CD4-positive, alpha-beta T cell treated with Interleukin-10 for 1 hour (primary cell): ENCODE measurements around the gene DUOXA1.
A peak's percentile ranks its signal among the peaks of the same experiment; 100 is the strongest.
"Not testable (repeated sequence)": the region's sequence is repeated elsewhere in the genome, so short reads cannot be mapped to it uniquely, and the experiment has no call there.

Source experiments
- DNase-seq: peaks from one replicate; pipeline ENCODE4 v3.0.0-alpha.2; 2020

DUOXA1 gene

DNA sequence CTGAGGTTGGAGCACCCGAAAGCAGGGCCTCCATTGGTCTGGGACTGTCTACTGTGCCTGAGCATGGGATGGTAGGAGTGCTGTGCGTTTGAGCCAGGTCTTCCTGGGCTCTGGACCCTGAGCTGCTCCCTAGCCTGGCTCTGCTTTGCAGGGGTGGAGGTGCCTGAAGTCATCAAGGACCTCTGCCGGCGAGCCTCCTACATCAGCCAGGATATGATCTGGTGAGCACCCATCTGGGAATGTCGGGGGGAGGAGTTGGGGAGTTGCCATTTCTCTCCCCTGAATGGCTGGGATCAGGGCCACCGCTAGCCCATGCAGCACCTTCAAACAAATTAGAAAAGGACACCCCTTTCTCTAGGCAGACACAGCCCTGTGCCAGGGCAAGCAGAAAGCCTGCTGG lies 20.8 kb upstream of the DUOXA1 start:
- DNase-seq = no peak

DNA sequence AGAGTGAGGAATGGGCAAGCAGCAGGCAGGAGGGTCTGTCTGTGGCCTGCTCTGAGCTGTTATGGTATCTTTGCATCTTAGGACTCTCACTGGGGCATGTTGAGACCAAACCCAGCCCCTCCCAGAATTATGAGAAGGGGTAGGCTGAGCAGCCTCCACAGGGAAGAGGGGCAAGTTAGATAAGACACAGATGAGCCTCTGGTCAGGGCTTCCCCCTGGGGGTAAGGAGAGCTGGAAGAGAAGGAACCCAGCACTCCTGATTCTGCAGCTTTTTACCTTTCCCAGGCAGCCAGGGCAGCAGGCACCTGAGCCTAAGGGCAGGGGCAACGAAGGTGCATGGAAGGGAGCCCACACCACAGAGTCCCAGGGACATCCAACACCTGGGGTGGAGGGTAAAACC lies 19.4 kb upstream of the DUOXA1 start:
- no peak for DNase-seq

DNA sequence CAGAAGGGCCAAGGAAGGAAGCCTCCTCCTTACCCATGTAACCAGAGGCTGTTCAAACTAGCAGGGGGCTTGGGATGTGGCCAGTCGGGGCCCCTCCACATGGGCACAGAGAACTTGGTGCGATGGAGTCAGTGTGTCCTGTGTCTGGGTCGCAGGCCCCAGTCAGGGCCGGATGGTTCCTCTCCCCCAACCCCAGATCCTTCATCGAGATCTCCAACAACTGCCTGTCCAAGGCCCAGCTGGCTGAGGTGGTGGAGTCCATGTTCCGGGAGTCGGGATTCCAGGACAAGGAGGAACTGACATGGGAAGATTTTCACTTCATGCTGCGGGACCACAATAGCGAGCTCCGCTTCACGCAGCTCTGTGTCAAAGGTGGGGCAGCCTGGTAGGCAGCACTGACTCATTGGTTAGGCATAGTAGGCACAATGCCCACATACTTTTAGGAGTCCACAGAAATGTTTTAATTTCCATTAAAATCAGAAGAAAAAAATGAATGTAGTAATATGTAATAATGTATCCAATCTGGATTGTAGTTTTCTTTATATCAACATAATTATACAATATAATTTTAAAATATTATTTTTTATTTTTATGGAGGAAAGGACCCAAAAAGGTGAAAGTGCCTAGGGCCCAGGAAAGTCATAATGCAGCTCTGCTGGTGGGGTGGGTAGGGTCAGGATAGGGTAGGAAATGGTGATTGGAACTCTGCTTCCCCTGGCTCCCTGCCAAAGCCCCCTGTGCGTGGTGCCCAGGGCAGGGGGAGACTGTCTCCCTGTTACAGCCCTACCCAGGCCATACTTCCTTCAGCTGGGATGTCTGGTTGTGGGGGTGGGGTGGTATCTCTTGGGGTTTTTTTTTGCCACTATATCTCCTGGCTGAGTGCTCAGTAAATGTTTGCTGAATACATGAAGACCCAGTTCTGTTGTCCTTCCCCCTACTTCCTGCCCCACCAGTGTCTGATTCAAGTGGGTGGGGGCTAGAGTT lies 18.7 kb upstream of the DUOXA1 start:
- no peak for DNase-seq

DNA sequence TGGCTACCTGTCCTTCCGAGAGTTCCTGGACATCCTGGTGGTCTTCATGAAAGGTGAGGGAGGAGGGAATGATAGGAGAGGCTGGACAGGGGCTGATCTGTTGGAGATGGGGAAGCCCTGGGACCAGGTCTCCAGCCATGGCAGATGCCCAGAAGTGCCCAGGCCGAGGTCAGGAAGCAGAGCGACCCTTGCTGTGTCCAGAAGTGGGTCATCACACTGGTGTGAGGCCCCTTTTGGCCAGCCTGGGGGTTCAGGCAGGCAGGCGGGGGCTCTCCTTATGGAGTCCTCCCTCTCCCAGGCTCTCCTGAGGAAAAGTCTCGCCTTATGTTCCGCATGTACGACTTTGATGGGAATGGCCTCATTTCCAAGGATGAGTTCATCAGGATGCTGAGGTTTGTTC lies 17.9 kb upstream of the DUOXA1 start:
- DNase-seq = no peak

DNA sequence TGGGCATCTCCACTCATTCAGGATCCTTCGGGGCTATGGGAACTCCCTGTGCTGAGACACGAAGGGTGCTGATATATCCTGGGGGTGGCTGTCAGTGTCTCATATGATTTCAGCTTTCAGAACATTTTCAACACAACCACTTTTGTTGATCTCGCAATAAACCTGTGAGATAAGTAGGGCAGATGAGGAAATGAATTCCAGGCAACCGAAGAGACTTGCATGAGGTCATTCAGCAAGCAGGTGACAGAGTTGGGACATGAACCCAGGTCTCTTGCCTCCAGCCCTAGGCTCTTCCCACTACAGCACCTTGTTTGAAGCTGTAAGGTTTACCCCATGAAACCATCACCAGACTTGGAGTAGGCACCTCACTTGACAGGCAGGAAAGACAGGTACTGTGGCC lies 16.7 kb upstream of the DUOXA1 start:
- no peak for DNase-seq

DNA sequence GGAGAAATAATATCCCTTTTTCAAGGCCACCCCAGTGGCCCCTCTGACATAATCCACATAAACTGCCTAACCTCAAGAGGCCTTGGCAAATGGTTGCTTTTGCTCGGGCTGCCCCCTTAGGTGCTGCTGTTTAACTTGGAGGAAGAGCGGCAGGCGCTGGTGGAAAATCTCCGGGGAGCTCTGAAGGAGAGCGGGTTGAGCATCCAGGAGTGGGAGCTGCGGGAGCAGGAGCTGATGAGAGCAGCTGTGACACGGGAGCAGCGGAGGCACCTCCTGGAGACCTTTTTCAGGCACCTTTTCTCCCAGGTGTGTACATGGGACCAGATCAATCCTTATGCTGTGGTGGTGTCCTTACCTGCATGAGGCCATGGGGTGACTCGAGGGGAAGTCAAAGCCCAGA lies 15.1 kb upstream of the DUOXA1 start:
- no peak for DNase-seq

DNA sequence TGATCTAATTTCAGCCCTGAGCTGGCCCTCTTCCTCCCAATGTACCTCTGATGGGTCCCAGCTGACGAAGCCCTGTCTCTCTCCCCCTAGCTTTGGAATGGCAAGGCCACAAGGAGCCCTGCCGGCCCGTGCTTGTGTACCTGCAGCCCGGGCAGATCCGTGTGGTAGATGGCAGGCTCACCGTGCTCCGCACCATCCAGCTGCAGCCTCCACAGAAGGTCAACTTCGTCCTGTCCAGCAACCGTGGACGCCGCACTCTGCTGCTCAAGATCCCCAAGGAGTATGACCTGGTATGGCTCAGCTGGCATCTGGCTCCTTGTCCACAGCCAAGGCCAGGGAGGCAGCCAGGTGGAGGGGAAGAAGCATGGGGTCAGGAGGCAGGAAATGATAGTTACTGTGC lies 14.3 kb upstream of the DUOXA1 start:
- no peak for DNase-seq

DNA sequence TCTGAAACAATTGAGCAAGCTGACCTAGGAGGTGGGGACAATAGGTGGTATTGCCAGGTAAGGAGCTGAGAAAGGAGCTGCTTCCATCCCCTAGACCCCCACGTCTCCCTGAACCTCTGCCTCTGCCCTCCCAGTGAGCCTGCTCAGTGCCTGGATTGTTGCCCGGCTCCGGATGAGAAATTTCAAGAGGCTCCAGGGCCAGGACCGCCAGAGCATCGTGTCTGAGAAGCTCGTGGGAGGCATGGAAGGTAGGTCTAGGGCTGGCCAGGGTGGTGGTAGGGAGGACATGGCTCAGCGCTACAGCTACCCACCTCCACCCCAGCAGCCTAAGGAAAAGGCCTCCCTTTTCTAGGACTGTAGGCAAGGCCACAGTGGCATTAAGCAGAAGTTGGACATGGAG lies 13.4 kb upstream of the DUOXA1 start:
- no peak for DNase-seq

DNA sequence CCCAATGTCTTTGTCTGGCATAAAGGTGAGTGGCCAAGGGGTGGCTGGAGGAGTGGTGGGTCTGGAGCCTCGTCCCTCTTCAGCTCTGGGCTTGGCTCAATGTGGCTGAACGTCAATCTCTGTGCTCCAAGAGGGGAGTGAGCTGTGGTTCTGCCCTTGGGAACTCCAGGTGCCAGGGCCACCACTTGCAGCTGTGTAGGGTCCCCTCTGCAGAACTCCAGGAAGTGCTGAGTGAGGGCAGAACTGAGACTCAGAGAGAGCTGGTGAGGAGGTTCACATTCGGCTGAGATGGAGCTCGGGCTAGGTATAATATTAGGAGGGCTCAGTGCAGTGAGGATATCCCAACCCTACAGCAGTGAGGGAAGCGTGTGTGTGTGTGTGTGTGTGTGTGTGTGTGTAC lies 11.7 kb upstream of the DUOXA1 start:
- no peak for DNase-seq

DNA sequence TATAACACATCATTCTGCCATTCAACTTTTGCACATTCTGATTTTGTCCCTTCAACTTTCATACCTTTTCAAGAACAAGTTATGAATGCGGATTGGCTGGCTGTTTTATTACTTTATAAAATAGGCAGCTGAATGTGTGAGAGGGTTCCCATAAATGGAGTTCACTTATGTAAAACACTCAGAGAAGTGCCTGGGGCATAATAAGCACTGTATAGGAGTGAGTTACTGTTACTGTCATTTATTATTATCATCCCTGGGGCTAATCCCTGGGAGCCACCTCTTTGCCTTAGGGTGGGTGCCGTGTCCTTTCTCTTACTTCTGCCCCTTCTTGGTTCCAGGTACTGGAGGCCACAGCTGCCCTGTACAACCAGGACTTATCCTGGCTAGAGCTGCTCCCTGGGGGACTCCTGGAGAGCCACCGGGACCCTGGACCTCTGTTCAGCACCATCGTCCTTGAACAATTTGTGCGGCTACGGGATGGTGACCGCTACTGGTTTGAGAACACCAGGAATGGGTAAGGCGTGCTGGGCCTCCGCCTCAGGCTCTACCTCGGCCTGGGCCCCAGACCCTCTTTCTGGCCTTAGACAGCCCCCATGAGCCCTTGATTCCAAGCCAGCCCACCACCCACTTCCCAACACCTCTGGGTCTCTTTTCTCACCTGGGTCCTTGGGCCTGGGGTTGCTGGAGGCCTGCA lies 11.0 kb upstream of the DUOXA1 start:
- DNase-seq = no peak

DNA sequence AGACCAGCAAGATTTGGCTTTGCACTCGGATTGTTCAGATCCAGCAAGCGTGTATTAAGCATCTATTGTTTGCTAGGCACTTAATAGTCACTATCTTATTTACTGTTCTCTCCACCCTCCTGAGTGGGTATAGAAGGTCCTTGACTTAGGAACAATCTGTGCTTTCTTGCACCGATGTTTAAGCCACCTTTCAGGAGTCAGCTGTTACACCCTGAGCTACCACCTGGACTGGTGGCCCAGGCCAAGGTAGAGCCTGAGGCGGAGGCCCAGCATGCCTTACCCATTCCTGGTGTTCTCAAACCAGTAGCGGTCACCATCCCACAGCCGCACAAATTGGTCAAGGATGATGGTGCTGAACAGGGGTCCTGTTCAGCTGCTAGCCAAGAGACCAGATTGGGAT lies 10.1 kb upstream of the DUOXA1 start:
- no peak for DNase-seq

DNA sequence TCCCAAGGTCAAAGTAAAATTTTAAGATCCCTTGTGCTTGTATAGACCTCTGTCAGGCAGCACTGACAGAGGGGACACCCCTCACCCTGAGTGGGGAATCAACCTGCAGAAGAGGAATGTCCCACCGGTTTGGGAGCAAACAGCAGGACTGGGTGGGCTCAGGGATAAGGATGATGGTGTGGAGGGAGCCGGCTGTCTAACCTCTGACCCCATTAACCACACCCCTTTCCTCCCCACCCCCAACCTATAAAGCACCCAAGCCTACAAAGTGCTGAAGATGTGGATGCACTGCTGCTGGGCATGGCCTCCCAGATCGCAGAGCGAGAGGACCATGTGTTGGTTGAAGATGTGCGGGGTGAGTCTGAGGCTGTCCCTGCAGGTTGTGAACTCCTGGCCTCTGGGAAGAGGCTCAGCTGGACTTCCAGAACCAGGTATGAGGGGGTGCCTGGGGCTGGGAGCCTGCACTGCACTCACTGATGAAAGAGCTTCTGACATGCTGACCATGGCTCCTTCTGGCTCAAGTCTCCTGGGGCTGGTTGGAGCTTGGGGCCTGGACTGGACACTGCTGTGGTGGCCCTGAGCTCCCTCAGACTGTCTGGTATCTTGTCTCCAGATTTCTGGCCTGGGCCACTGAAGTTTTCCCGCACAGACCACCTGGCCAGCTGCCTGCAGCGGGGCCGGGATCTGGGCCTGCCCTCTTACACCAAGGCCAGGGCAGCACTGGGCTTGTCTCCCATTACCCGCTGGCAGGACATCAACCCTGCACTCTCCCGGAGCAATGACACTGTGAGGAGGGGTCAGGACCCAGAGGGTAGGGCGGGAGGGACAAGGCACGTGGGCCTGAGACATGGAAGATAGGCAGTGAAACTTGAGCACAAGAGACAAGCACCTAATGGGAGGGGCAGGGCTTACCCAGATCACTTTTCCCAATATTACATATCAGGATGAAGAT lies 9.4 kb upstream of the DUOXA1 start:
- DNase-seq = no peak

DNA sequence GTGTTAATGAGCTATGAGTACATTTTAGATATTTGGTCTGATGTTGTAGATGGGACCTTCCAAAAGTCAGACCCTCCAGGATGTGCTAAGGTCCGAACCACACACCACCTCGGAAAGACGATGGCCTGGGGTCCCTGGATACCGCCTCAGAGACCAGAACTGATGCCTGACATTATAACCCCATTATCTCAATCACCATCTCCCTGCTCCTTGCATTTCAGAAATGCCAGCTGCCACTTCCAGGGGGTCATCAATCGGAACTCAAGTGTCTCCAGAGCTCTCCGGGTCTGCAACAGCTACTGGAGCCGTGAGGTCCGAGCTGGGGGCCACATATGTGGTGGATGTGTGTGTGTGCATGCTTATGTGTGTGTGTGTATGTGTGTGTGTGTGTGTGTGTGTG lies 8.0 kb upstream of the DUOXA1 start:
- no peak for DNase-seq

DNA sequence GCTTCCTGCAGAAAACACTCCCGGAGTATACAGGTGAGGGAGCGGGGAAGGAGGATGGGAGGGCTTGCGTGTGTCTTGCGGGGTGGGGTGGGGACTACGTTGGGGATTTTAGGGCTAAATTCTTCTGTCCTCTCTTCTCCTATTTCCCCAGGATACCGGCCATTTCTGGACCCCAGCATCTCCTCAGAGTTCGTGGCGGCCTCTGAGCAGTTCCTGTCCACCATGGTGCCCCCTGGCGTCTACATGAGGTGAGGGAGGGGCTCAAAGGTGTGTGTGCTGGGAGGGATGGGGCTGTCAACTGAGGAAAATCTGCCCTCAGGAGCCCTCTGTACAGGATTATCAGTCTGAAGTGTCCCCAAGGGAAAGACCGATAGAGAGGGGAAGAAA lies 6.7 kb upstream of the DUOXA1 start:
- DNase-seq = no peak

DNA sequence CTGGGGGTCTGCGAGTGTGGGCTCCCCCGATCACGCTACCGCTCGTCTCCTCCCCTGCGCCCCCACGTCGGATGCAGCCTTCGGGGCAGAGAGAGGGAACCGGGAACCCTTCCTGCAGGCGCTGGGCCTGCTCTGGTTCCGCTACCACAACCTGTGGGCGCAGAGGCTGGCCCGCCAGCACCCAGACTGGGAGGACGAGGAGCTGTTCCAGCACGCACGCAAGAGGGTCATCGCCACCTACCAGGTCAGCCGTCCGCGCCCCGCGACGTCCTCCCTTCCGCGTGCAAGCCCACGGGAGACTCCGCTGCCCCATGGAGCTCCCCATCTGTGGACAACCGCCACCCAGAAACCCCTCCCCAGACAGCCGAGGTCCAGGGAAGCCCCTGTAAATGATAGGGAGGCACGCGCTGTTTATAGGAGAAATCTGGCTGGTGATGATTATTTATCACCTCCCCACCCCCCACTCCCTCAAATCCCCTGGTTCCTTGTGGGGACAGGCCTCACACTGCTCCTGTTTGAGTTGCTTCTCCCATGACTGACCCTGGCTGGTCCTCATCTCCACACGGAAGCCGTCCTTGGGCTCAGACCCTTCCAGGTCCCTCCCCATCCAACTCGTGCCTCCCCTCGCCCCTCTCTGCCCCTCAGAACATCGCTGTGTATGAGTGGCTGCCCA lies 6.2 kb upstream of the DUOXA1 start:
- DNase-seq = not testable (repeated sequence)

DNA sequence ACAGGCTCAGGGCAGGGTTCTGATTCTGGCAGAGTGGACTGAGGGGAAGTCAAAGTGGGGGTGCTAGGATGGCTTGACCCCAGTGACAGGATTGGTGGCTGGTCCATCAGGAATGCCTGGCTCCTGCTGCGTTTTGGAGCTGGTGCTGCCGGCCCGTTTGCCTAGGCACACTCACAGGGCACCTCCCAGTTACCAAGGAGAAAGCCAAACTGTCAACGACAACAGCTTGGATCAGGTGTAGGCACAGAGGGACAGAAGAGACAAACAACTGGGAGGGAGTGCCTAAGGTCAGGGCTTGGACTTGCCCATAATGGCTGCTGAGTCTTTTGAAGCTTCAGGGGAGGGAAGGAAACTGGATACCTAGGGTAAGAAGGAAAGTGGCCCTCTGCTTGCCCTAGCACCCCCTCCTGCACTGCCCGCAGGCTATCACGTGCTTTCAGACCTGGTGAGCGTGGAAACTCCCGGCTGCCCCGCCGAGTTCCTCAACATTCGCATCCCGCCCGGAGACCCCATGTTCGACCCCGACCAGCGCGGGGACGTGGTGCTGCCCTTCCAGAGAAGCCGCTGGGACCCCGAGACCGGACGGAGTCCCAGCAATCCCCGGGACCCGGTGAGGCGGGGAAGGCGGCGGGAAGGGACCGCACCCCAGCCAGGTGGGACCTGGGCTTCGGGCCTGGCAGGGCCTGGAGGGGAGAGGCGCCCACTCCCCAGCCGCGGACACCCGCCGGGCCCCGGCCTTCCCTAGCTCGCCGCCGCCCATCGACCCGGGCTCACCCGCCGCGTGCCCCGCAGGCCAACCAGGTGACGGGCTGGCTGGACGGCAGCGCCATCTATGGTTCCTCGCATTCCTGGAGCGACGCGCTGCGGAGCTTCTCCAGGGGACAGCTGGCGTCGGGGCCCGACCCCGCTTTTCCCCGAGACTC lies 5.3 kb upstream of the DUOXA1 start:
- DNase-seq = peak; percentile 16

DNA sequence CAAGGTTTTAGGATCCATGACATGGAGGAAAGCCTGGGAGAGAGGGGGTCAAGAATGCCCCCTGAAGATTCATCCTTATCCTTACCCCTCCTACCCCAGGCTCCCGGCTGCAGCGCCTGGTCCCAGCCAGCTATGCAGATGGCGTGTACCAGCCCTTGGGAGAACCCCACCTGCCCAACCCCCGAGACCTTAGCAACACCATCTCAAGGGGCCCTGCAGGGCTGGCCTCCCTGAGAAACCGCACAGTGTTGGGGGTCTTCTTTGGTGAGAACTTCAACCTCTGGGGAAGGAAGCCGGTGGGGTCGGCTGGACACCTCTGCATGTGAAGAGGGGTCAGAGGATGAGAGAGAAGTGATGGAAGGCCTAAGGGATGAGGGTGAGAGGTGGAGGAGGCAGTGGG lies 4.4 kb upstream of the DUOXA1 start:
- no peak for DNase-seq

DNA sequence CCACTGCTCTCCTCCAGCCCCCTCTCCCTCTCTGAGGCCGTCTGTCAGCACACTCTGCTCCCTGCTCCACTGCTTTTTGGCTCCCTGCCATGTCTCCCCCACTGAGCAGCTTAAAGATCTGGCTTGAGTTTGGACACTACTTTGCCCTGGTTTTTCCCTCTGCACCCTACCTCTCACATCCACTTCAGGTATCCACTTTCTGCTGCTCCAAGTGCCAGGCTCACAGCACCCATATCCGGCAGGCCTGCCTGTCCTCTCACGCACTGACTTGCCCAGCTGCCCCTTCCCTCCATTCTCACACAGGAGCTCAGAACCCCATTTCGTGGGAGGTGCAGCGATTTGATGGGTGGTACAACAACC lies 3.9 kb upstream of the DUOXA1 start:
- no peak for DNase-seq

DNA sequence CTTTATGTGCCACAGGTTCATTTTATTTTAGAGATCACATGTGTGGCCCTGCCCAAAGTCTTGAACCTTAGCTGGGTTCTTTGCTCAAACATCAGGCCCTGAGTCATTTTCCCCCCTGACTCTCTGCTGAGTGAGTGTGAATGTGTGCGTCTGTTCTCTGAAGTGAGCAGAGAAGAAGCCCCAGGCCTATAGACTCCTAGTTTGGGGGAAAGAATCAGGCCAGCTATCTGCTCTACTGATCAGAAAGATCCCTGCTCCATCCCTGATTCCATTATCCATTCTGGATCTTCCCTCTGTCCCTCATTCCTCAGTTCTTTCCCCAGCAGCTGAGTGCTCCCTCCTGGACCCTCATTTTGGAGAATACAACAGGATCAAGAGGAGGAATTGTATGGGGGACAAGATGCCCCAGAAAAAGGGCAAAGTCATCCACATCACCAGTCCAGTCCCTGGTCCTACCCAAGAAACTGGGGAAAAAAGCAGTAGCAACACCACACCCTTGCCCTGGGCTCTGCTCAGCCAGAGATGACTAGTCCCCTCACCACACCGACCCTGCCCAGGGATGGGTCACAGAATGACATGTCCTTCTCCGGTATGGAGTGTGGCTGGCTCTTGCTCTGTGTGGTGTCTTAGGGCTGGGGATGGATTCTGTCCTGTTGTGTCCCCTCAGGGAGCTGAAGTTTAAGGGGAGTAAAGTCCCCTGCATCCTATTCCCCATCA lies 3.3 kb upstream of the DUOXA1 start:
- DNase-seq = no peak

DNA sequence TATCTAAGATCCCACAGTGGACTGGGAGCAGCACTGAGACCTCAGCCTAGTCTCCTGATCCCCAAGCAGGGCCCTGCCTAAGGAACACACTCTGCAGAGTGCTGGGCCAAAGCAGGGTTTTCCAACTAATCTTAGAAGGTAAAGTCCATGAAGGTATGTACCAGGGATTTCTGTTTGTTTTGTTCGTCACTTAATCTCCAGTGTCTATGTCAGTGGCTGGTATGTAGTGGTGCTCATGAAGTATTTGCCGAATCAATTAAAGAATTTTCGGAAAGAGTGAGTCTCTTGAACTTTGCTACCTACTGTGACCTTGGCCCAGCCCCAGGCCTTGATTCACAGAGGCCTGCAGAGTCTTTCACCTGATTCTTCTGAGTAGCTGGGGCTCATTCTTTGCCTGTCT lies 1.8 kb upstream of the DUOXA1 start:
- no peak for DNase-seq
